Mesothelial cell of epicardium (in vitro differentiated cells): Measurements from ENCODE around the gene XPO5. TPM values are rescaled to one million over a fixed set of nuclear protein-coding genes. Genes with fewer than 3 reads are reported as not detected.
A peak's percentile ranks its signal among the peaks of the same experiment; 100 is the strongest.

Source experiments
- DNase-seq, 2 experiments: peaks; one replicate each; pipeline ENCODE4 v3.0.0; 2021; ENCODE audit warnings: low spot score in 2 of 2; ENCODE audit not compliant: unreplicated experiment in 2 of 2
- H3K27ac Mint-ChIP-seq: 2 replicates; pipeline ENCODE4 v1.8.0; 2021; ENCODE audit warnings: mixed read lengths
- H3K27me3 Mint-ChIP-seq: 2 replicates; pipeline ENCODE4 v1.8.0; 2021; ENCODE audit warnings: low read depth, mixed read lengths
- H3K36me3 Mint-ChIP-seq: 2 replicates; pipeline ENCODE4 v1.8.0; 2021; ENCODE audit warnings: mixed read lengths
- H3K4me1 Mint-ChIP-seq: 2 replicates; pipeline ENCODE4 v1.8.0; 2021; ENCODE audit warnings: mixed read lengths
- H3K4me3 Mint-ChIP-seq: 2 replicates; pipeline ENCODE4 v1.8.0; 2021; ENCODE audit warnings: mild to moderate bottlenecking, moderate library complexity, mixed read lengths
- H3K9me3 Mint-ChIP-seq: 2 replicates; pipeline ENCODE4 v1.8.0; 2021; ENCODE audit warnings: mixed read lengths
- CTCF ChIP-seq: fragments of 200-600 bp; sonication (generic); IDR thresholded peaks from one replicate; pipeline ENCODE4 v1.5.0; 2021; ENCODE audit warnings: antibody characterized with exemption; ENCODE audit not compliant: unreplicated experiment
- total RNA-seq: library from RNA; stranded (reverse); gene quantifications from 3 replicates; pipeline ENCODE4 v1.2.1, GENCODE V29; 2021

The XPO5 gene
- total RNA-seq, 1 donor from 2014 or later = 58.1 TPM

- Mint-ChIP-seq H3K4me3 (peak overlapping the region; percentile 88), H3K27ac (peak overlapping the region; percentile 99), H3K27me3 (no peaks in the 10 kb centered on the region), H3K9me3 (no peaks in the 10 kb centered on the region), H3K36me3 (no peaks in the 10 kb centered on the region), H3K4me1 (peaks cover 32% of the 10 kb centered on the region)
- no peak for TF ChIP-seq CTCF
- no peak for DNase-seq
Observed at GRCh38 chr6:43476746-43477145, 99.1 kb downstream of the XPO5 start.

GRCh38 chr6:43475516-43475915 lies 100.3 kb downstream of the XPO5 start:
- Mint-ChIP-seq H3K36me3 (no peaks in the 10 kb centered on the region), H3K27me3 (no peaks in the 10 kb centered on the region), H3K4me1 (peaks cover 29% of the 10 kb centered on the region), H3K9me3 (no peaks in the 10 kb centered on the region), H3K27ac (no peak overlapping the region), H3K4me3 (no peak overlapping the region)
- TF ChIP-seq CTCF = no peak
- DNase-seq = no peak

GRCh38 chr6:43472515-43472914 lies 103.3 kb downstream of the XPO5 start:
- no peak for TF ChIP-seq CTCF
- Mint-ChIP-seq H3K36me3 (no peaks in the 10 kb centered on the region), H3K4me1 (peaks cover 6% of the 10 kb centered on the region), H3K9me3 (no peaks in the 10 kb centered on the region), H3K27ac (no peak overlapping the region), H3K27me3 (no peaks in the 10 kb centered on the region), H3K4me3 (no peak overlapping the region)
- no peak for DNase-seq

Other genes starting within 250 kb of the XPO5 start
- gene ZNF318, start 206.4 kb downstream of the XPO5 start, total RNA-seq = 26.9 to 29.0 TPM (median 28.1 TPM) in 3 replicates
- 55.8 to 60.2 TPM (median 60.1 TPM) in 3 replicates for gene ABCC10, start 148.5 kb downstream of the XPO5 start, total RNA-seq
- gene DLK2, start 120.5 kb downstream of the XPO5 start, total RNA-seq = 3.5 to 4.7 TPM (median 4.1 TPM) in 3 replicates
- gene TJAP1, start 98.5 kb downstream of the XPO5 start, total RNA-seq = 45.9 to 52.7 TPM (median 49.7 TPM) in 3 replicates
- gene LRRC73, start 65.7 kb downstream of the XPO5 start, total RNA-seq = 0.58 to 0.72 TPM (median 0.60 TPM) in 3 replicates
- 107 to 112 TPM (median 111 TPM) in 3 replicates for gene YIPF3, start 59.1 kb downstream of the XPO5 start, total RNA-seq
- 39.5 to 43.4 TPM (median 41.3 TPM) in 3 replicates for gene POLR1C, start 58.9 kb downstream of the XPO5 start, total RNA-seq
- gene POLH, start 147 bp upstream of the XPO5 start, total RNA-seq = 16.3 to 21.8 TPM (median 18.9 TPM) in 3 replicates
- 76.5 to 78.0 TPM (median 77.6 TPM) in 3 replicates for gene GTPBP2, start 53.2 kb upstream of the XPO5 start, total RNA-seq
- gene MAD2L1BP, start 59.8 kb upstream of the XPO5 start, total RNA-seq = 23.4 to 24.4 TPM (median 23.6 TPM) in 3 replicates
- gene RSPH9, start 69.0 kb upstream of the XPO5 start, total RNA-seq = 0.80 to 0.88 TPM (median 0.82 TPM) in 3 replicates
- gene MRPS18A, start 111.8 kb upstream of the XPO5 start, total RNA-seq = 41.4 to 46.6 TPM (median 46.0 TPM) in 3 replicates
- 181 to 186 TPM (median 185 TPM) in 3 replicates for gene VEGFA, start 194.2 kb upstream of the XPO5 start, total RNA-seq